Embryonic facial prominence (tissue), 1 donor: ENCODE results near the gene CISD1.

Source experiments
- DNase-seq: peaks from one replicate; pipeline ENCODE4 v3.0.0-alpha.2; 2016; ENCODE audit errors: extremely low spot score

Gene CISD1

DNA sequence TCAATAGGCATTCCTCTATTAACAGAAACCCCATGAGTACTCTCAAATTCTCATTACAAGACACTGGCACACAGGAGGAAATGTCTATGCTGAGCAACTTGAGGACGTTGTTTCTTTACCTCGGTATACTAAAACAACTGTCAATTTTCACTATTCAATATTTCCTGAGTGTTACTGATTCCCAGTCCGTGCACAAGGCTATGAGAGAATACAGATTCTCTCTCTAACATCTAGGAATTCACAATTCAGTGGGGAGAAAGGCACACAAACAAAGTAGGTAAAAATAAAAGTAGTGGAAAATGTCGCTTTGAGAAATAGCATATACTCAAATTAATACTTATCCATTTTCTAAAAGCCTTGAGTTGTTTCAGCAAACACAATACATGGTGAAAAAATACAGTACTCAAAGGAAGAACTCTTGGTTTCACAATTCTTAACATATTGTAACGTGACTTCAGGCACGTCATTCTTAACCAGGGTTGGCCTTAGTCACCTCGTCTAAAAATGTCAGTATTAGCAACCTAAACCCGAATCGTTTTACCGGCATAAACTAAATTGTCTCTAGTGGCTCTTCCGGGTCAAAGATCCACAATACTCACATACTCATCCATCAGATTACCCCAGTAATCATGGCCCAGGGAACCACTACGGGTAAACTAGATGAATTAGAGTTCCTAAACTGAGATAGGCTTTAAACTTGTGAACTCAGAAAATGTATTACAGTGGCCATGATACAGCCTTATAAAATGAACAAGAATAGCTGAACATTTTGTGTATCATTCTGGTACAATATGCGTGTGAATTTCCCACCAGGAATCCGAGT, 2.7 kb upstream of the CISD1 start:
- DNase-seq: no peak

GRCh38 chr10:58266826-58267712, 1.9 kb upstream of the CISD1 start:
- DNase-seq: peak; percentile 47

- DNase-seq: peak; percentile 67
These were observed 1.1 kb upstream of the CISD1 start, which contains the start of gene IPMK for GRCh38 chr10:58267713-58268453. Gene IPMK, minus strand, starts transcription at chr10:58267894. Its CDS starts 283 bp downstream, at chr10:58267611.

- DNase-seq: peak; percentile 50
These were observed 462 bp upstream of the CISD1 start for GRCh38 chr10:58268454-58268945.

DNA sequence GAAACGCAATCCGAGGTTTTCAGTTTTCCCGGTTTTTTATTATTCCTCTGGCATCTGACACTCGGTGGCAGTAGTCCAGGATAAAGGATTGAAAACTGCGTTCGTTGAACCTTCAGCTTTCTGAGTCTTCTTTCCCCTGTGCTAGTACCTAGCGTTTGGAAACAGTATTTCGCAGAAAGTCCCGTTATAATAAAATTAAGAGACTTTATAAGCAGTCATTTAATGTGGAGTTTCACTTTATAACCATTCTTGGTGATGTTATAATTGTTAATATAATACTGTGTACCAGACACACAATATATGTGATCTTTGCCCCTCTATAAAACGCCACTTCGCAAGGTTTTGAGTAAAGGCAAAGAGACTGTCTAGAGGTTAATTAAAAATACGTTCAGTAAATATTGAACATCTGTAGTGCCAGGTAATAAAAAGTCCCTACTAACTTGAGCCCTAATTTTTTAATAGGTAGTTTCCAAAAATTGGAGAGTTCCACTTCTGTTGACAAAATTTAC, 874 bp downstream of the CISD1 start:
- DNase-seq: no peak

- DNase-seq: no peak
These were observed 6.3 kb downstream of the CISD1 start for GRCh38 chr10:58275261-58275660.

DNA sequence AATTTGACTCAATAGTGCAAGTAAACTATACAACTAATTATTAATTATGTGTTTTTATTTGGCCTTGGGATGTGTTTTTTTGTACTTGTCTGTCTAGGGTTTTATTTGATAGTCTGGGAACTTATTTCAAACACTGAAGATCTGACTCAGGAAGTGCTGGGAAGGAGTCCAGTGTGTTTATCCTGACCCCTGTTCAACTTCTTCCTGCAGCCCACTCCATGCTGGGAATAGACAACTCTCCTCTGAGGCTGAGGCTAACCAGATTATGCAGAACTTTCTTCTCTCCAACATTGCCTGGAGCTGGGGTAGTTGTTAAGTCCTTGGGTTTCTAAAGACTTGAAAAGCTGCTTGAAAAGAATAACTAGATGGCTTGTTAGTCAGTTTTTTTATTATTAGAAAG, 6.9 kb downstream of the CISD1 start:
- no peak for DNase-seq

- DNase-seq: no peak
These were observed 9.5 kb downstream of the CISD1 start for GRCh38 chr10:58278274-58278961.

DNA sequence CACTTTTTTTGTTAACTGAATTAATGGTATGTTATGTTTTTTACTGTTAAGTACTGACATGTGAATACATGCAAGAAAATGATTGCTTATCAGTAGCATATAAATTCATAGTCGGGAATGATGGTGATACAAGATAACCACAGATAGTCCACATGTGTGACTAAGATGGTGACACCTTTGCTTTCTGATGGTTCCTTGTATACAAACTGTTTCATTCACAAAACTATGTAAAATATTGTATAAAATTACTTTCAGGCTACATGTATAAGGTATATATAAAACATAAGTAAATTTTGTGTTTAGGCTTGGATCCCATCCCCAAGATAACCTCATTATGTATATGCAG, 10.0 kb downstream of the CISD1 start:
- DNase-seq: no peak

DNA sequence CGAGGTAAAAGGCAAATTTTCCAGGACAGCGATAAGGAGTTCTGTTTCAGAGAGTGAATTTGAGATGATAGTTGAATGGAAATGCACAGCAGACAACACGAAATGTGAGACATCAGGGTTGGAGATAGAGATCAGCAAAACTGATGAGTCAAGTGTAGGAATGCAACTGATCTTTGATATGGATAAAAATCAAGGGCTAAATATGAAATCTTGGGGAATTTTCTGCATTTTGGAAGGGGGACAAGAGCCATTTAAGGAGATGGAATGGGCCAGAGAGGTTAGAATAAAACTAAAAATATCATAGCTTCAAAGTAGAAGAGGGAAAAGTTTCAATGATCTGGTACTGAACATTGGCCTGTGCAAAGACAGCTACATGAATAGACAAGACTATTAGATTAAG, 11.5 kb downstream of the CISD1 start:
- no peak for DNase-seq

DNA sequence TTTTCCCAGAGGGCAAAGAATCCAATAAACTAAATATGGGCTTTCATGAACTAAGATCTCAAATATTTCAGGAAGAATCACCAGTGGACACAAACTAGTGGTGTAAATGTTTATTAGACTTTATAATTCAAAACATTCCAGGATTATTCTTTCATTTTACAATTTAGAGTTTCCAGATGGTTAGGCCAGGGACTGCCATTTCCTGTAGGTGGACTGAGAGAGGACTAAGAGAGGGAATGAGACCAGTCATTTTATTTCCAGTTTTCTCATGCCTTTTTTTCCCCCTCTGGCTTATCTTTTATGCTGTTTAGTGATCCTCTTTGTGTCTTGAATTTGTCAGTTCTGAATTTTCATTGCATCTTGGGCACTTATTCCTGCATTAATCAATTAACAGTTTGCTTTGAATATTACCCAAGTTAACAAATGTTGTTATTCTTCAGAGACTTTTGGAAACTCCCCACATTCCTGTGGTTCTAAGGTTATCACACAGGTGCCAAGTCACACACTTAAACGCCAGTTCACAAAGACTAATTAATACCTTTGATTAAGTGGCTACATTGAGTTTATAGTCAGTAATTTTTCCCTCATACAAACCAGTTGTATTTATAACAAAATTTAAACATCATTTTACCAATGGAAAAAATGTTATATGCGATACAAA, 12.3 kb downstream of the CISD1 start:
- DNase-seq: no peak

DNA sequence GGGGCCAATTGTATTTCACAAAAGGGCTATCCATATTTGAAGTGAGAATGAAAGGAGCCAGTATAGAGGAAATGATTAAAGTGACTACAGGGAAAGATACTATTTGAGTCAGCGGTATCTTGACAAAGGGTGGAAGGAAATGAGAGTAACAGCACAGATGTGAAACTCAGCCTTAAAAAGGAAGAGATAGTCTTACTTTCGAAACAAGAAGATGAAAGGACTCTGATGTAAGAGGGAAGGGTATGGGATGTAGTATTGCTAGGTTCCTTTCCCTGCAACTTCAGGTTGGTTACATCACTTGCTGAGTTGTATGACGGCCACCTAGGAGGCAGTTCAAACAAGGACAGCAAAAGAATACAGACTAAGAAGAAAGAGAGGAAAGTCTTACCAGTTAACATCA, 13.7 kb downstream of the CISD1 start:
- no peak for DNase-seq

DNA sequence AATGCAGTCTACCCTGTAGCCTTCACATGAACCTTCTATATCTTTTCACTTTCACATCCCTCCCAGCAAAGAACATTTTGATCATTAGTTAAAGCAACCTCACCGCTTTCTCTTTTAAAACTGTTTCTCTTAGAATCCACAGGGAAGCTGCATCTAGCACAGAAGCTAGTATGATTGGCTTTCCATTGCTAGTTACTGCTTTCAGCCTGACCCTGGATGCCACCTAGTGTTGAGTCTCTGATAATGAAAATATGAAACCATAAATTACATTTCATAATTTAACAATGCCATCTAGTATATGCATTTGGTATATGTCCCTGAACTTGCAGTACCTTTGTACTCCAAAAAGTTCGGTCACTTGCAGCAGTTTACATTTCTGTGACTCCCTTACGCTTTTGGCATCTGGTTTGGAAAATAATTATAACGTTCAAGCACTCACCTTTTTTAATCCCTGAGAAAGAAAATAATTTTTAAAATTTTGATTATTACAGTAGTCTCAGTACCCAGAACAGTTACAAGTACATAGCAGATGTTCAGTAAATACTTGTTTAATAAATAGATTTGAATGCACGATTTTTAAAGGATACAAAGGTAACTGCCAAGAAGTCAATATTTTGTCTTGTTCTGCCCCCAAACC, 22.7 kb downstream of the CISD1 start:
- DNase-seq: no peak

- no peak for DNase-seq
These were observed 25.0 kb downstream of the CISD1 start for GRCh38 chr10:58293989-58294388.

GRCh38 chr10:58299580-58299979, 30.6 kb downstream of the CISD1 start:
- no peak for DNase-seq

- DNase-seq: no peak
These were observed 31.7 kb downstream of the CISD1 start for GRCh38 chr10:58300676-58301075.

DNA sequence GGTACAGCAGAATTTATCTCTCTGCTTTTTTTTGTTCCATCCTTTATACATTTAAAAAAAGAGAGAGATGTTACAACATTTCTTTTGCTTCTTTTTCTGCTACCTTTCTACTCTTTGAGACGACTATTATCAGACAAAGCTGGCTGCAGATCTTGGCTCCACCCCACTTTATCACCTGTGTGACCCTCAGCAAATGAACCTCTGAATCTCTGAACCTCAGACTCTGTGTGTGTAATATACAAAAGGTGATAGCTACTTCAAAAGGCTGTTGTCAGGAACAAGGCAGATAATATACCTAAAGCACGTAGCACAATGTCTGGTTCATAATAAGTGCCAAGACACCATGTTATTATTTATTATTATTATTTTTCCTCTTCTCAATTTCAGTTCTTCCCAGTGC, 33.3 kb downstream of the CISD1 start:
- DNase-seq: no peak

DNA sequence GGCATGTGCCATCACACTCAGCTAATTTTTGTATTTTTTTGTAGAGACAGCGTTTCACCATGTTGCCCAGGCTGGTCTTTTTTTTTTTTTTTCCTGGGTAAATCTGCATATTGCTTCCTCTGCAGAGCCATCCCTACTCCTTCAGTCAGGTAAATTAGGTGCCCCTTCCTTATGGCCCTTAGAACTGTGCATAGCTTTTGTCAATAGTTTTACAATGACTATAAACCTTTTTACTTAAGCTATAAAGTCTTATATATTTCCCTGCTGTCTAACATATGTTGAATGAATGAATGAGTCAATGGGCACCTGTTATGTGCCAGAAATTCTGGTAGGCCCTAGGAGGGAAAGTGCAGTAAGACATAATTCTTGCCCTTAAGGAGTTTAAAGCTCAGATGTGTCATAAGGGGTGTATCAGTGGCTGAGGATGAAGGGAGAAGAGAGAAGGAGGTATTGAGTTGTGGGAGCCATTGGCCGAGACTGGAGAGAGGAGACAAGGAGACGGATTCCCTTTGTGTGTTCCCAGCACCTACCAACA, 35.2 kb downstream of the CISD1 start:
- no peak for DNase-seq

DNA sequence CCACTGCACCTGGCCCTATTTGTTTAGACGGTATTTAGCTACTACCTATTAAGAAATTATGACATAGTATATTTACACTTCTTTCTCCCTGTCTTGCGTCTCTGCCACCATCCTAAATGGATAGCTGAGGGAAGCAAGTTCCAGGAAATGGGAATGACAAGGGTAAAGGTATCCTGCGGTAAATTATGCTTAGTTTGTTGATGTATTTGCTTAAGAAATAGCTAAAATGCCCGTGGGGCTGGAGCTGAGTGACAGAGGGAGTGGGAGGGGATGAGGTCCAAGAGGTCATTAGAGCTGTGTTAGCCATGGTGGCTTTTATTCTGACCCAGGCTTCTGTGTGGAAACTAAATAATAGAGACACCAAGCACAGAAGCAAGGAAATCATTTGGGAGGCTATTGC, 36.9 kb downstream of the CISD1 start:
- DNase-seq: no peak

DNA sequence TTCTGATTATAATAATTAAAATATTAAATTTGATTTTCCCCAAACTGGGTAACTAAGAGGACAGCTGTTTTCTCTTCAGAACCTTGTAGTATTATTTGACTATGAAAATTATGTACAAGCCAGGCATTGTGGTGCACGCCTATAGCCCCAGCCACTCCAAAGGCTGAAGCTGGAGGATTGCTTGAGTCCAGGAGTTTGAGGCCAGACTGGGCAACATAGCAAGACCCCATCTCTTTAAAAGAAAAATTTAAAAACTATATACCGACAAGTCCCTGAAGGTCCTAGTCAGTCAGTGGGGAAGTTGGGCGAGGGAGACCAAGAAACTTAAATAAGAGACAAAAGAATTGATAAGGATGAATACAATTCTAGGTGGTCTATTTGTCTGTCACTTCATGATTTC, 38.7 kb downstream of the CISD1 start:
- DNase-seq: no peak
